ENCODE data around the gene MIGA2.

Gene MIGA2

DNA sequence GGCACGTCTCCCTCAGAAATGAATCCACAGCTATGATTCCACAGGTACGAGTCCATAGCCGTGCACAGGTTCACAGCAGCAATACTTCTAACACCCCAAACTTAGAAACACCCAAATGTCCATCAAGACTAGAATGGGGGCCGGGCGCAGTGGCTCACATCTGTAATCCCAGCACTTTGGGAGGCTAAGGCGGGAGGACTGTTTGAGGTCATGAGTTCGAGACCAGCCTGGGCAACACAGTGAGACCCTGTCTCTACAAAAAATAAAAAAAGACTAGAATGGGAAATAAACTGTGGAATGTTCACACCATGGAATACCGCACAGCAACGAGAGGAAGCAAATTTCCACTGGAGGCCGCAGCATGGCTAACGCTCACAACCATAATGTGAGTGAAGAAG is 40.2 kb downstream of the MIGA2 start:
- H3K9me3 ChIP-seq (ENCODE audit: low read length) = no peaks in the 10 kb centered on the region
- no peak overlapping the region for H3K9ac ChIP-seq (ENCODE audit: low read length)
- no peak for TF ChIP-seq EZH2 (IDR thresholded peaks at IDR 0.05; ENCODE audit: borderline replicate concordance, low read length)
- TF ChIP-seq, protein P1, sequence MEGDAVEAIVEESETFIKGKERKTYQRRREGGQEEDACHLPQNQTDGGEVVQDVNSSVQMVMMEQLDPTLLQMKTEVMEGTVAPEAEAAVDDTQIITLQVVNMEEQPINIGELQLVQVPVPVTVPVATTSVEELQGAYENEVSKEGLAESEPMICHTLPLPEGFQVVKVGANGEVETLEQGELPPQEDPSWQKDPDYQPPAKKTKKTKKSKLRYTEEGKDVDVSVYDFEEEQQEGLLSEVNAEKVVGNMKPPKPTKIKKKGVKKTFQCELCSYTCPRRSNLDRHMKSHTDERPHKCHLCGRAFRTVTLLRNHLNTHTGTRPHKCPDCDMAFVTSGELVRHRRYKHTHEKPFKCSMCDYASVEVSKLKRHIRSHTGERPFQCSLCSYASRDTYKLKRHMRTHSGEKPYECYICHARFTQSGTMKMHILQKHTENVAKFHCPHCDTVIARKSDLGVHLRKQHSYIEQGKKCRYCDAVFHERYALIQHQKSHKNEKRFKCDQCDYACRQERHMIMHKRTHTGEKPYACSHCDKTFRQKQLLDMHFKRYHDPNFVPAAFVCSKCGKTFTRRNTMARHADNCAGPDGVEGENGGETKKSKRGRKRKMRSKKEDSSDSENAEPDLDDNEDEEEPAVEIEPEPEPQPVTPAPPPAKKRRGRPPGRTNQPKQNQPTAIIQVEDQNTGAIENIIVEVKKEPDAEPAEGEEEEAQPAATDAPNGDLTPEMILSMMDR (IDR thresholded peaks at IDR 0.05; ENCODE audit: low read length) = no peak
- H3K27ac ChIP-seq (ENCODE audit: low read depth, low read length, poor library complexity, severe bottlenecking) = no peak overlapping the region
- no peaks in the 10 kb centered on the region for H4K20me1 ChIP-seq (ENCODE audit: insufficient read depth, low read length)
- H3F3A ChIP-seq (ENCODE audit: insufficient read depth, low read length) = no peaks in the 10 kb centered on the region
- H3K36me3 ChIP-seq (ENCODE audit: insufficient read depth, low read length) = 0 out of 2 replicates have a peak, but pooled peaks cover under 1% of the 10 kb centered on the region
- H3K4me3 ChIP-seq (ENCODE audit: low read depth, low read length, poor library complexity, severe bottlenecking) = no peak overlapping the region
- no peaks in the 10 kb centered on the region for H3K9me2 ChIP-seq (ENCODE audit: low read depth, low read length)
- peaks cover 14% of the 10 kb centered on the region for H3K4me1 ChIP-seq (ENCODE audit: insufficient read depth, low read length, severe bottlenecking)
- no peak overlapping the region for H3K4me2 ChIP-seq (ENCODE audit: low read length)
- no peak overlapping the region for H2AFZ ChIP-seq (ENCODE audit: low read length)
- no peaks in the 10 kb centered on the region for H3K27me3 ChIP-seq (ENCODE audit: insufficient read depth, low read length)
- H3K79me2 ChIP-seq (ENCODE audit: insufficient read depth, low read length) = peaks cover under 1% of the 10 kb centered on the region; the same call in 1 of the 2 replicates

DNA sequence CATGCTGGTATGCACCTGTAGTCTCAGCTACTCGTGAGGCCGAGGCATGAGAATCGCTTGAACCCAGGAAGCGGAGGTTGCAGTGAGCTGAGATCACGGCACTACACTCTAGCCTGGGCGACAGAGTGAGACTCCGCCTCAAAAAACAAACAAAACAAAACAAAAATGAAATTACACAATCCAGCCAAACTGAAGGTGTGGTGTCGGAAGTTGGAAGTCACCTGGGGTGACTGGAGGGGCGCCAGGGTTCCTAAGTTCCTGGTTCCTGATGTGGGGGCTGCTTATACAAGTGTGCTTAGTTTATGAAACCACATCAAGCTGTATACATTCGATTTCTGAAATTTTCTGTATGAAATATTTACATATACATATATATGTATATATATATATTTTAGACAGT is 40.8 kb downstream of the MIGA2 start:
- H3K27ac ChIP-seq (ENCODE audit: low read depth, low read length, poor library complexity, severe bottlenecking) = no peak overlapping the region
- H2AFZ ChIP-seq (ENCODE audit: low read length) = no peak overlapping the region
- no peak overlapping the region for H3K4me2 ChIP-seq (ENCODE audit: low read length)
- no peaks in the 10 kb centered on the region for H3K9me2 ChIP-seq (ENCODE audit: low read depth, low read length)
- TF ChIP-seq, protein P1 (IDR thresholded peaks at IDR 0.05; ENCODE audit: low read length) = no peak
- TF ChIP-seq EZH2 (IDR thresholded peaks at IDR 0.05; ENCODE audit: borderline replicate concordance, low read length) = no peak
- H3K79me2 ChIP-seq (ENCODE audit: insufficient read depth, low read length) = peaks cover 7% of the 10 kb centered on the region
- no peaks in the 10 kb centered on the region for H3K9me3 ChIP-seq (ENCODE audit: low read length)
- no peaks in the 10 kb centered on the region for H3F3A ChIP-seq (ENCODE audit: insufficient read depth, low read length)
- no peaks in the 10 kb centered on the region for H3K36me3 ChIP-seq (ENCODE audit: insufficient read depth, low read length)
- no peaks in the 10 kb centered on the region for H3K27me3 ChIP-seq (ENCODE audit: insufficient read depth, low read length)
- H3K4me3 ChIP-seq (ENCODE audit: low read depth, low read length, poor library complexity, severe bottlenecking) = no peak overlapping the region
- H3K4me1 ChIP-seq (ENCODE audit: insufficient read depth, low read length, severe bottlenecking) = peaks cover 20% of the 10 kb centered on the region
- H3K9ac ChIP-seq (ENCODE audit: low read length) = no peak overlapping the region
- no peaks in the 10 kb centered on the region for H4K20me1 ChIP-seq (ENCODE audit: insufficient read depth, low read length)

DNA sequence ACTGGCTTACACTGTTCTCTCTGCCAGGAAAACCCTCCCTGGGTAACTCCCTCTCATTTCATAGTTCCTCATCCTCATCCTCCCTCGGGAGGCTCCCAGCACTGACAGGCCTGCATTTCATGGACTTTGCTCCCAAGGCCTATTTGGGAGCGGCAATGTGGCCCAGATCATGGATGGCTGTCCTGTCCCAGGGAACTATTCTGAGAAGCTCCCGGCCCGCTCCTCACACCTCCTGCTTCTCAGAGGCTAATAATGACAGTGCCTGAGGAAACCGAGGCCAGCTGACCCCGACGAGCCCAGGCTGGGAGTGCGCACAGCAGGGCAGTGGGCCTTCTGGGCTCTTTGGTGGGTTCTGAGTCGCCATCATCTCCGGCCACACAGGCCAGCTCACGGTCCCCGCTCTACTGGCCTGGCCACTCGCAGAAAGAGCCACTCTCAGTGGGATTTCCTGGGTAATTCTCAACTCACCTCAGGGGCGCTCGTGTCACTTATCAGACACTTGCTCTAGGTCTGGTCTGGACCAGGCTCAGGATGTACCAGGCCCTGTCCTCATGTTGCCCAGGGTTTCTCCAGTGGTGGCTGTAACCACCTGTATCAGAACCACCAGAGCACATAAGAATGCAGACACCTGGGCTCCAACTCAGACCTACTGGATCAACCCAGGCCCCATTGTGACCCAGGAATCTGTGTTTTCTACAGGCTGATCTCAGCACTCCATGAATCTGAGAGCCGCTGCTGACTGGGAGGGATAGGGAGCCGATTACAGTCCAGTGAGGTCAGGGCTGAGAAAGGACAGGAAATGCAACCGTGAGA is 42.5 kb downstream of the MIGA2 start:
- no peak overlapping the region for H3K9ac ChIP-seq (ENCODE audit: low read length)
- TF ChIP-seq EZH2 (IDR thresholded peaks at IDR 0.05; ENCODE audit: borderline replicate concordance, low read length) = no peak
- TF ChIP-seq, protein P1 (IDR thresholded peaks at IDR 0.05; ENCODE audit: low read length) = no peak
- H3K27ac ChIP-seq (ENCODE audit: low read depth, low read length, poor library complexity, severe bottlenecking) = no peak overlapping the region
- H3K4me2 ChIP-seq (ENCODE audit: low read length) = peak overlapping the region; percentile 96; the same call in 1 of the 2 replicates
- H3K36me3 ChIP-seq (ENCODE audit: insufficient read depth, low read length) = no peaks in the 10 kb centered on the region
- H3K9me2 ChIP-seq (ENCODE audit: low read depth, low read length) = no peaks in the 10 kb centered on the region
- no peak overlapping the region for H3K4me3 ChIP-seq (ENCODE audit: low read depth, low read length, poor library complexity, severe bottlenecking)
- peaks cover 27% of the 10 kb centered on the region for H3K4me1 ChIP-seq (ENCODE audit: insufficient read depth, low read length, severe bottlenecking)
- H2AFZ ChIP-seq (ENCODE audit: low read length) = no peak overlapping the region
- no peaks in the 10 kb centered on the region for H3F3A ChIP-seq (ENCODE audit: insufficient read depth, low read length)
- peaks cover 8% of the 10 kb centered on the region for H3K79me2 ChIP-seq (ENCODE audit: insufficient read depth, low read length)
- no peaks in the 10 kb centered on the region for H4K20me1 ChIP-seq (ENCODE audit: insufficient read depth, low read length)
- no peaks in the 10 kb centered on the region for H3K9me3 ChIP-seq (ENCODE audit: low read length)
- no peaks in the 10 kb centered on the region for H3K27me3 ChIP-seq (ENCODE audit: insufficient read depth, low read length)
